ENCODE results near the gene SLC25A34.

- TF ChIP-seq POLR2A (IDR thresholded peaks at IDR 0.05; ENCODE audit: borderline replicate concordance, extremely low read depth, insufficient read depth, insufficient read length) (no peak), POLR2AphosphoS5 (IDR thresholded peaks at IDR 0.05; ENCODE audit: low read depth, low read length) (no peak), EZH2 (IDR thresholded peaks at IDR 0.05) (no peak)
- TF ChIP-seq, protein P1, sequence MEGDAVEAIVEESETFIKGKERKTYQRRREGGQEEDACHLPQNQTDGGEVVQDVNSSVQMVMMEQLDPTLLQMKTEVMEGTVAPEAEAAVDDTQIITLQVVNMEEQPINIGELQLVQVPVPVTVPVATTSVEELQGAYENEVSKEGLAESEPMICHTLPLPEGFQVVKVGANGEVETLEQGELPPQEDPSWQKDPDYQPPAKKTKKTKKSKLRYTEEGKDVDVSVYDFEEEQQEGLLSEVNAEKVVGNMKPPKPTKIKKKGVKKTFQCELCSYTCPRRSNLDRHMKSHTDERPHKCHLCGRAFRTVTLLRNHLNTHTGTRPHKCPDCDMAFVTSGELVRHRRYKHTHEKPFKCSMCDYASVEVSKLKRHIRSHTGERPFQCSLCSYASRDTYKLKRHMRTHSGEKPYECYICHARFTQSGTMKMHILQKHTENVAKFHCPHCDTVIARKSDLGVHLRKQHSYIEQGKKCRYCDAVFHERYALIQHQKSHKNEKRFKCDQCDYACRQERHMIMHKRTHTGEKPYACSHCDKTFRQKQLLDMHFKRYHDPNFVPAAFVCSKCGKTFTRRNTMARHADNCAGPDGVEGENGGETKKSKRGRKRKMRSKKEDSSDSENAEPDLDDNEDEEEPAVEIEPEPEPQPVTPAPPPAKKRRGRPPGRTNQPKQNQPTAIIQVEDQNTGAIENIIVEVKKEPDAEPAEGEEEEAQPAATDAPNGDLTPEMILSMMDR (IDR thresholded peaks at IDR 0.05 in 2 of 3, conservative IDR thresholded peaks at IDR 0.05 in 1 of 3; ENCODE audit: borderline replicate concordance in 1 of 3, insufficient read depth in 1 of 3, low read depth in 2 of 3, low read length in 2 of 3): no peak
These were observed 19.1 kb downstream of the SLC25A34 start for GRCh38 chr1:15755021-15755645.

All from HCT116 (cell line).